PC-3 (cell line): ENCODE data around the gene CDK19.

ENCODE experiments used
- CTCF ChIP-seq: fragments of 300-600 bp; sonication (generic); conservative IDR thresholded peaks from 2 replicates; pipeline ENCODE4 v1.5.1; 2017; ENCODE audit warnings: antibody characterized with exemption, low read depth, mild to moderate bottlenecking, low read length
- EZH2 ChIP-seq: fragments of 300-600 bp; sonication (generic); IDR thresholded peaks from one replicate; pipeline ENCODE4 v1.6.1; 2017; ENCODE audit warnings: antibody characterized with exemption, mild to moderate bottlenecking, low read length; ENCODE audit not compliant: unreplicated experiment
- EZH2phosphoT487 ChIP-seq: fragments of 300-600 bp; sonication (generic); IDR thresholded peaks from 2 replicates; pipeline ENCODE4 v1.6.1; 2018; ENCODE audit warnings: mild to moderate bottlenecking, antibody characterized with exemption, low read length, borderline replicate concordance

- TF ChIP-seq CTCF (no peak), EZH2 (no peak), EZH2phosphoT487 (no peak)
These were observed 124.4 kb downstream of the CDK19 start for GRCh38 chr6:110690916-110691315.
